Measurements from ENCODE around the gene KCNMA1. TPM values are rescaled to one million over a fixed set of nuclear protein-coding genes. Genes with fewer than 3 reads are reported as not detected.

KCNMA1 gene
- total RNA-seq, 4 donors from 2014 or later: 66.8 to 96.5 (median 78.9) TPM

DNA sequence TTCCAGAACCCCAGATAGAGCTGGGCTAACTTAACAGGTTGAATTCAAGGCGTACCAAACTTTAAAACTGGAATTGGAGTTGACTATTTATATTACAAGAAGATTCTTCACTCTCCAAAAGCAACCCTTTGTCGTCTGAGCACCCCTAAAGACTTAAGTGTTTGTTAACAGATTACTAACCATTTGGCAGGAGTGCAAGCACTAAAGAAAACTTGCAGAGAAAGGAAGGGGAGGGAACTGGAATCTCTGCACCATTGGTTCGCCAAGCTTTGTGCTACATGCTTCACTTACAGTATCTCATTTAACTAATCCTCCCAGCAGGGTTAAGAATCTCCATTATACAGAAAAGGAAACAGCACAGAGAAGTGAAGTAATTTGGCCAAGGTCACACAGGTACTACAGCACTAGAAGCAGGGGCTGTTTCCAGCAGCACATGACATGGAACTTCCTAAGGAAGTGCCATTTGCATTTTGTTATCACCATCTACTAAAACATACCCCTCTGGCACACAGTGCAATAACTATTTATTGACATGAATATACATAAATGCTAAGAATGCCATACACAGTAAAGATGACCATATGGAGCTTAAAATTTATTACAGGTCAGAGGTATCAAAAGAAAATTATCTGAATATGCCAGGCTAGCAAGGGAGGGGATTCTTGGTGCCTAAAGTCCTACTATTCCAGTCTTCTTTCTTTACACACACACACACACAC is 201.2 kb downstream of the KCNMA1 start:
- Histone ChIP-seq H3K36me3 (no peaks in the 10 kb centered on the region), H3K4me3 (no peak overlapping the region), H3K27me3 (no peaks in the 10 kb centered on the region), H3K4me1 (no peaks in the 10 kb centered on the region), H3K9me3 (no peaks in the 10 kb centered on the region), H3K27ac (no peak overlapping the region)
- no peak for TF ChIP-seq POLR2A (IDR thresholded peaks at IDR 0.05)
- TF ChIP-seq, protein P1, sequence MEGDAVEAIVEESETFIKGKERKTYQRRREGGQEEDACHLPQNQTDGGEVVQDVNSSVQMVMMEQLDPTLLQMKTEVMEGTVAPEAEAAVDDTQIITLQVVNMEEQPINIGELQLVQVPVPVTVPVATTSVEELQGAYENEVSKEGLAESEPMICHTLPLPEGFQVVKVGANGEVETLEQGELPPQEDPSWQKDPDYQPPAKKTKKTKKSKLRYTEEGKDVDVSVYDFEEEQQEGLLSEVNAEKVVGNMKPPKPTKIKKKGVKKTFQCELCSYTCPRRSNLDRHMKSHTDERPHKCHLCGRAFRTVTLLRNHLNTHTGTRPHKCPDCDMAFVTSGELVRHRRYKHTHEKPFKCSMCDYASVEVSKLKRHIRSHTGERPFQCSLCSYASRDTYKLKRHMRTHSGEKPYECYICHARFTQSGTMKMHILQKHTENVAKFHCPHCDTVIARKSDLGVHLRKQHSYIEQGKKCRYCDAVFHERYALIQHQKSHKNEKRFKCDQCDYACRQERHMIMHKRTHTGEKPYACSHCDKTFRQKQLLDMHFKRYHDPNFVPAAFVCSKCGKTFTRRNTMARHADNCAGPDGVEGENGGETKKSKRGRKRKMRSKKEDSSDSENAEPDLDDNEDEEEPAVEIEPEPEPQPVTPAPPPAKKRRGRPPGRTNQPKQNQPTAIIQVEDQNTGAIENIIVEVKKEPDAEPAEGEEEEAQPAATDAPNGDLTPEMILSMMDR (IDR thresholded peaks at IDR 0.05 in 4 of 5, conservative IDR thresholded peaks at IDR 0.05 in 1 of 5): no peak
- intact Hi-C loops (cut with DNase I; ENCODE audit: low total_unique reads) (no loop called here), in situ Hi-C loops (cut with MboI; ENCODE audit: low sequenced_read_pairs in 4 of 4) (no loop called here)
- no peak for DNase-seq
- ATAC-seq: no peak

DNA sequence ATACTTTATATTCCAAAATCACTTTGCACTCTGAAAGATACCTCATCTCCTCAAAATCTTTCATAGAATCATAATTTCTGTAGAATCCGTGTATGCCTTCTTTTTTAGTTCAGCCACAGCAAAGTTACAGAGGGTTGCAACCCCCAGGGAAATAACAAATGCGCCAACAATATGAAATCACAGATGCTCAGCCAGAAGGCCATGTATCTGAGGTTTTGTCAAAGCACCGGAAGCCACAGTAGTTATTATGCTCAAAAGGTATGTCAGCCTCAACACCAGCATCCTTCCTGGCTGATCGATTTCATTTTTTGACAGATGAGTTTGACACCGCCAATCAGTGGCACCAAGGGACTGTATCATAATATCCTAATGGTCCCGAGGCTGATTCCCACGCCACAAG is 204.1 kb downstream of the KCNMA1 start:
- no peak for TF ChIP-seq POLR2A (IDR thresholded peaks at IDR 0.05)
- TF ChIP-seq, protein P1 (IDR thresholded peaks at IDR 0.05 in 4 of 5, conservative IDR thresholded peaks at IDR 0.05 in 1 of 5): no peak
- no peaks in the 10 kb centered on the region for H3K9me3 ChIP-seq
- in situ Hi-C loops (cut with MboI; ENCODE audit: low sequenced_read_pairs in 4 of 4) (no loop called here), intact Hi-C loops (cut with DNase I; ENCODE audit: low total_unique reads) (no loop called here)
- H3K27me3 ChIP-seq: no peaks in the 10 kb centered on the region
- DNase-seq (no peak), ATAC-seq (no peak)
- no peak overlapping the region for H3K4me3 ChIP-seq
- H3K36me3 ChIP-seq: no peaks in the 10 kb centered on the region
- no peak overlapping the region for H3K27ac ChIP-seq
- peaks cover 1 to 9% of the 10 kb centered on the region in 2 donors for H3K4me1 ChIP-seq

DNA sequence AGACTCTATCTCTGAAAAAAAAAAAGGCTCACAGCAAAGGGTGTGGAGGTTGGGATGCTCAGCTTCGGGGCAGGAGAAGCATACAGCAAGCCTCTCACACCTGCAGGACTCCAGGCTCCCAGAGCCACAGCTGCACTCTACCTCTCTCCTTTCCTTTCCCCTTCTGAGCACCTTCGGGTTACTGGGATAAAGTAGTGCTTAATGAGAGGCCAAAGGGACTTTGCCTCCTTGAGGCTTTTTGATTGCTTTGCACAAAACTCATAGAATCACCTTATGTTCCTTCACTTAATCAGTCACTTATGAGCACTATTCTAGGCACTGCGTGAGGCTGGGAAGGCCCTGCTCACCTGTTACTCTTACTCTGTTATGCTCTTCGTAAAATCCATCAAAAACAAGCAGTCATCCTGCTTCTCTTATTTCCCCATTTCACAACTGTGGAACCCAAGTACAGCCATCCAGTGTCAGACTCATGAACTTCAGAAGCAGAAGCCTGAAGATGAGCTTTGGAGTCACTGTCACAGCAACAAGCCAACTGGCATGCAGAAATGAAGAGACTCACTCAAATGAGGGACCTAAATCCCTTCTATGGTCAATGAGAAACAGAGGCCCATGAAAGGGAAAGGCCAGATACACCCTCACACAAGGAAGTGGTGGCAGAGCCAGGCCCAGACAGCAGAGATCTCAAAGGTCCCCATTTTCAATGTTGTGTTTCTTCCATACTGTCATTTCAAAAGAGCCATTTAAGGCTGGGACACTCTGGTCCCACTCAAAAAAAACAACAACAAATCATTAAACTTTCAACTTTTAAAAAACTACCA is 205.4 kb downstream of the KCNMA1 start:
- DNase-seq (no peak), ATAC-seq (no peak)
- TF ChIP-seq, protein P1 (IDR thresholded peaks at IDR 0.05 in 4 of 5, conservative IDR thresholded peaks at IDR 0.05 in 1 of 5): no peak
- no peak for TF ChIP-seq POLR2A (IDR thresholded peaks at IDR 0.05)
- Histone ChIP-seq H3K4me3 (no peak overlapping the region), H3K27ac (no peak overlapping the region), H3K4me1 (peaks cover 7 to 16% of the 10 kb centered on the region in 2 donors), H3K9me3 (no peaks in the 10 kb centered on the region), H3K36me3 (no peaks in the 10 kb centered on the region), H3K27me3 (no peaks in the 10 kb centered on the region)
- intact Hi-C loops (cut with DNase I; ENCODE audit: low total_unique reads) (loop anchor here (2.0 kb wide), 1 partner anchor 209 kb away; no protein-coding TSS in a partner anchor), in situ Hi-C loops (cut with MboI; ENCODE audit: low sequenced_read_pairs in 4 of 4) (no loop called here)

DNA sequence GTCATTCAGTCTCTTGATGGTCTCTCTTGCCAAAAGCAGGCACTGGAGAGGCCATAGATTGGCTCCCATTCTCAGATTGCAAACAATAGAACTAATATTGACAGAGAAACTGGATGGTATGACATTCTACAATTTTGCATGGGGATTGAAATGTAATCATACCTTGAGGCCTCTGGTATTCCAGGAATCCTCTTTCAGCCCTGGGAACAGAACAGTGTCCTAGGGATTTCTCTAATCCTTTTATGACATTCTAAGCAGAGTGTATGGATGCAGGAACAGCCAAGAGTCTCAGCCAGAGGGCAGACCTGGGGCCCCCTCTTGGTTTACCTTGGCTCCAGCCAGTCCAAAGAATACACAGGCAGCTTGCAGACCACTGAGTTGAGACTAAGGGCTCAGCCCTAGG is 206.4 kb downstream of the KCNMA1 start:
- intact Hi-C loops (cut with DNase I; ENCODE audit: low total_unique reads) (loop anchor here (2.0 kb wide), 1 partner anchor 210 kb away; no protein-coding TSS in a partner anchor), in situ Hi-C loops (cut with MboI; ENCODE audit: low sequenced_read_pairs in 4 of 4) (no loop called here)
- Histone ChIP-seq H3K27me3 (no peaks in the 10 kb centered on the region), H3K27ac (no peak overlapping the region), H3K36me3 (no peaks in the 10 kb centered on the region), H3K4me3 (no peak overlapping the region), H3K9me3 (no peaks in the 10 kb centered on the region), H3K4me1 (peaks cover 7 to 16% of the 10 kb centered on the region in 2 donors)
- ATAC-seq (no peak), DNase-seq (no peak)
- TF ChIP-seq, protein P1 (IDR thresholded peaks at IDR 0.05 in 4 of 5, conservative IDR thresholded peaks at IDR 0.05 in 1 of 5): no peak
- TF ChIP-seq POLR2A (IDR thresholded peaks at IDR 0.05): no peak
